HG03575 (cell line): ENCODE data around the gene TWIST2.

ENCODE experiments used
- ATAC-seq: cut with Tn5 transposase; IDR thresholded peaks from one replicate; pipeline ENCODE4 v1.9.1; 2021; ENCODE audit not compliant: unreplicated experiment, insufficient number of reproducible peaks, low FRiP score; ENCODE audit errors: extremely low read depth

TWIST2 gene

GRCh38 chr2:238854246-238854645, 6.4 kb downstream of the TWIST2 start:
- ATAC-seq: no peak

- ATAC-seq: no peak
These were observed 6.9 kb downstream of the TWIST2 start for GRCh38 chr2:238854699-238855229.

DNA sequence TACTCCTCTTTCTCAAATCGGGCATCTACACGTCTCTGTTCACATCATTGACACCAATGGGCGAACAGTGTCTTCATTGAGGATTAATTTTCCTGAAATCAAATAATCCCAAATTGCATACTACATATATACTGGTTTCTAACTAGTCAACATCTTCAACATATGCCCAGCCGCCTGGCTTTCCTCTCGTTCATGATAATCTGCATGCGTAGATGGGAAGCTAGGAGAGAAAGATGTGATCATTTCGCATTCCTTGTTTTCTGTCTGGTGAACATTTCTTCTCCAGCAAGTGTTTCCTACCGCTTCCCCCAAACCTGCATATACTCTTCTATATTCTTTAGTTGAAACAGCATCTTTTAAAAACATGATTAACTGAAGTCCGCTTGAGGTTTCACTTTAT, 7.4 kb downstream of the TWIST2 start:
- no peak for ATAC-seq

DNA sequence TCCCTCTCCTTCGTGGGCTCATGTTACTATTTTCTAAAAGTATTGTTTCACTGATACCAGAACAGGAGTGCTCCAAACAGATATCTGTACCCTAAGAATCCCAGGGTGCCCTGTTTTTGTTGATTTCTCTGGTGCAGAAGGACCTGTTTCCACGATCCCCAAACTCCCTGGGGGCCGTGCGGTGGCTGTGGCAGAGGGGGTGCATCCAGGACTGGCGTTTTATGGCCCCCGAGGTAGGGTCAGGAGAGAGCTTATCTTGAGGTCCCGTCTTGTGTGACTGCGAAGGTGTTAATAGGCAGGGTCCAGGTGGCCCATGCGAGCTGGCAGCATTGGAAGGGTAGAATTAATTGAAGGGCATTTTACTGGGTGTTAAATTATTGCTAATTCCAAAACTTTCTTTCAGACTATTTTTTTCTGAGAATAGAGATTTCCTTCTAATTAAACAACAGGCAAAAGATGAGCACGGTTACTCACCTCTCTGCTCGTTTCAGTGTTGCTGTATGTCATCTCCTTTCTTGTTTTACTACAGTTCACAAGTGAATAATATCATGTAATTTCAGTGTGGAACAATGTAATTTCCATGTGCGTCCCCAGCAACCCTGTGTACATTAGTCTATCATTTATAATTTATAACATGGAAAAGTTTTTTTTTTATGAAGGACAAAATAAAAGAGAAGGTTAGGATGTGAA, 8.2 kb downstream of the TWIST2 start:
- no peak for ATAC-seq

DNA sequence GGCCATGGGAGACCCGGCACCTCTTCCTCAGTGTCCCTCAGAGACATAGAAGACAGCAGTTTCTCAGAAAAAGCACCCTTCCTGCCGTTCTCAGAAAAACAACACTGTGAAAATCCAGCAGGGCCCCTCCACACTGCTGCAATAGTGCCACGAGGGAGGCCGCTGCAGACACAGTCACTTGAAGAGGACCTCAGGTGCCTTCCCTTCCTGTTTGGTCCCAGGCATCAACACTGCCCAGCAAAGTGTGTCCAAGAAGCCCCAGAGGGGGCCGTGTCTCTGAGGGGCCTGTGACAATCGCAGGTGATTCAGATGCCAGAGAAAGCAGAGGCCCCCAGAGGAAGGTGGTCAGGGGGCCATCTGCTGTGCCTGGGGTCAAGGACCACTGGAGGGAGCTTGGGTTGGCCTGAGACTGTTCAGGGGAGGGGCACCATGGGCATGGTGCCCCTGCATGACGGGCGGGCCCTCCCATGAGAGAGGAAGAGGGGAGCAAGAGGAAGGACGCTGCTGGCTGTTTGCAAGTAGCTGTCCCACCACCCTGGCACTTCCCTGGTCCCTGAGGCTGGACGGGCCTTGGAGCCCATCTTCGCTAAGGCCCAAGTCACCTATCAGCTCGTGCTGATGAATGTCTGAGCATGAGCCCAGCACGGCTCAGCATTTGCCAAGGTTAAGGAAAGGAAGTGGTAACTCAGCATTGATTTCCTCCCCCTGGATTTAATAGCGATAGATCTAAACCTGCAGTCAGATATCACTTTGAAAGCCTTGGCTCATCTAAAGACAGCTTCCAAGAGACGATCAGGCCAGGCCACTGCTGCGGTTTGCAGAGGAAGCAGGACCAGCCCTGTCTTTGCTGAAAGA, 9.1 kb downstream of the TWIST2 start:
- ATAC-seq: no peak

DNA sequence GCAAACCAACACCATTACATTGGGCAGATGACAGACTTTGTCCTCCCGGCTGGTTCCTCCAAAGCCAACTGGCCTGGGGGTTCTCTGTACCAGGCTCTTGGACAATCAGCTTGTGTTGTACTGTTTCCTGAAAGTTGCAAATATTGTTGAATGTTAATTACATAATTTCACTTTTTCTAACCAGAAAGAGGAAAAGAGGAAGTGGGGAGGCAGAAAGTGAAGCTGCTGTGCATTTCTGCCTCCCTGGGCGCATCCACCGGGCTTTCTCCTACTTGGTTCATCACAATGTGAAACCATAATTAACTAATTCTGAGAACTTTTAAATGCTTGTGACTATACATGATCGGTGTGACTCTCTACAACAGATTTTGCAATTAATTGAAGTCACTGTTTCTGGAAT, 10.1 kb downstream of the TWIST2 start:
- ATAC-seq: no peak

DNA sequence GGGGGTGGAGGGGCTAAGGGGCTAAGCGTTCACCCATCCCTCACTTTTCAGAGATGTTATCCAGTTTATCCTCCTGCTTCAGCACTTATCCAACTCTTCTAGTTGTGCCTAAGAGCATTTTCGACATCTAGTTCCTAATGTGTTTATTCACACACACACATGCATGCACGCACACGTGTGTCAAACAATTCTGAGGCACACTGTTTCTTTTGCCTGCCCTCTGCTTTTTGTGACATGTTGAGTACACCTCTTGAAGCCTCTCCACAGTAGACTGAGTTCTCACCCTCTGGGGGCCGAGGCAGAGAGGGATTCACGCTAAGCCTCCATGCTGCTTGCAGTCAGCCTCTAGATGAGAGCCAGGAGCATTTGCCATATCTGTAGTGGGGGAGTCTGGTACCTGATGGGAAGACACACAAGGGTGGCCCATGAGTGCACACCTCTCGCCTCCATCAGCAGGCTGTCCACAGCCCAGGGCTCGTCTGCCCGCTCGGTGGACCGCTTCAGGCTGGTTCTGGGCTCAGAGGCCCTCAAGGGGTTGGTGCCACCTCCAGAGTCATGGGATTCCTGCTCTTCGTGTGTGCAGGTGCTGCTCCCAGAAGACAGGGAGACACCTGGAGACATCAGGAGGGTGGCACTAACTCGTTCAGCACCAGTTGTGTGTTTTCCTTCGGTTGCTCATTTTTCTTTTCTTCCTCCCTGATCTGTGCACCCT, 11.9 kb downstream of the TWIST2 start:
- no peak for ATAC-seq

DNA sequence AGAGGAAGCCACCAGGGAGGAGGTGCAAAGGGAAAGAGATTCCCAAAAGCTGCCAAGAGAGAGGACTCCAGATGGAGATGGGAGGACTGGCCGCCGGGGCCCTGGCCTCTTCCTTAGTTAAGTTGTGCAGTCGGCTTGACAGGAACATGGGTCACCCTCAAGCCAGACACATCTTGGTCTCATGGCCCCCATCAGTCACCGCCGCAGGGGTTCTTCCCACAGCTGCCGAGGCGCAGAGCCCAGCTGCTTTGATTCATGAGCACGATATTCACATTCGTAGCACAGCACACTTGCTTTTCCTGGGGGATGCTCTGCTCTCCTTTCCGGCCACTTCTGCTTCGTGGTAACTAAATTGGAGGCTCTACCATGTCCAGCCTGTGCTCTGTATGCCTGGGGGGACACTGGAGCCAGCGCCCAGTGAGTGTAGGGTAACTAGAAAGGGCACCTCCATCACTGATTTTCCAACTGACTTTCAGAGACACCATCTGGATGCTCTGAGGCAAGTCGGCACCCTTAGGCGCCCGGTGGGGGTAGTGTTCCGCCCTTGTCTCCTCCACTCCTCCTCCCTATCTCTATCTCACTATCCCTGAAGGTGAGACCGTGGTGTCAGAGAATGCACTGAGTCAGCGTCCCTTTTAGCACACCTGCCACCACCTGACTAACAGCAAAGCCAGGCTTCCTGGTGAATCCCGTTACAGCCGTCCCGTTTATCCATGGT, 13.3 kb downstream of the TWIST2 start:
- ATAC-seq: no peak

- no peak for ATAC-seq
These were observed 14.0 kb downstream of the TWIST2 start for GRCh38 chr2:238861766-238862315.

DNA sequence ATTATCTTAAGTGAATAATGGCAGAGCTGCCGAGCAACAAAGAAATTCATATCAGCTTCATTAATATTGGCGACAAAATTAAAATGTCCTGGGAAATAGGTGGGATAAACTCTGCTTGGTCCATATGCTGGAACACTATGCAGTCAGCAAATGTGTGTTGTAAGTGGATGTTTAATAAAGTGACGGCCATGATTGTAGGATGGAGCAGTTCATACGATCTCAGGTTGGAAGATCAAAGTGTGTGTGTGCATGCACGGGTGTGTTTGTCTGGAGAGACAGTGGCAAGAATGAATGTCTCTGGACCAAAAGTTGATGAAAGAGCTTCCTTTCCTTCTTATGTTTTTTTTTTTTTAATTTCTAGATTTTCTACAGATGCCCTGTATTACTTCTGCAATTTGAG, 14.8 kb downstream of the TWIST2 start:
- no peak for ATAC-seq

- ATAC-seq: no peak
These were observed 15.3 kb downstream of the TWIST2 start for GRCh38 chr2:238863231-238863630.

GRCh38 chr2:238863749-238864206, 15.9 kb downstream of the TWIST2 start:
- ATAC-seq: no peak

GRCh38 chr2:238864207-238865014, 16.5 kb downstream of the TWIST2 start:
- ATAC-seq: no peak

DNA sequence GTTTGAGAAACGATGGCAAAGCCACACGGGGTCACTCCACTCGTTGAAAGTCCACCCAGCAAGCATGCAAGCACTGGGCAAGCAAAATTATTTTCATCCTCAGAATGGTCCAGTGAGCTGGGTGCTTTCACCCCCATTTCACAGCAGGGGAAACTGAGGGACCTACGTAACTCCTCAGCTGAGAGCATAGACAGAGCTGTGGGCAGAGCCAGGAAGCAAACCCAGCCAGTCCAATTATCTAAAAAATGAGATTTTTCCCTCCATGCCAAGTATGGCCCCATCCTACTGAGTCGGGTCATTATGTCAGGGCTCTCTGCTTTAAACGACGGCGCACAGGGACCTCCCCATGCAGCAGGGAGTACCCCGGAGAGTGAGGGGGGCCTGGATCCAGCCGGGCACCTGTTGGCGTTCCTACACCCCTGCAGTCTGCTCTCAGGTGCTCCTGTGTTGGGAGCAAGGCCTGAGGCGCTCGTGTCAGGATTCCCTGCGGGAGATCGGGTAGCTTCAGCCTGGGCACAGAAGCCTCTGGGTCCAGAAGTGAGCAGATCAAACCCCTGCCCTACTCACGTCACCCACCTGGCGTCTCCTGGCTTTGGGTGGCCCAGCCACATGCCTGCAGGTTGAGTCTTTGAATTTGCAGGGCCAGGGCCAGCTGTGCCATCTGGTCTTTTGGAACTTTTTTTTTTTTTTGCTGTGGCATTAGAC, 17.3 kb downstream of the TWIST2 start:
- no peak for ATAC-seq

GRCh38 chr2:238865744-238866355, 18.0 kb downstream of the TWIST2 start:
- ATAC-seq: no peak

- no peak for ATAC-seq
These were observed 18.9 kb downstream of the TWIST2 start for GRCh38 chr2:238866656-238867277.
